ENCODE measurements around the gene PDGFRA. TPM values are rescaled to one million over a fixed set of nuclear protein-coding genes. Genes with fewer than 3 reads are reported as not detected.

The PDGFRA gene
- total RNA-seq, 2 donors from 2014 or later, result 7.8 to 10.7 TPM

DNA sequence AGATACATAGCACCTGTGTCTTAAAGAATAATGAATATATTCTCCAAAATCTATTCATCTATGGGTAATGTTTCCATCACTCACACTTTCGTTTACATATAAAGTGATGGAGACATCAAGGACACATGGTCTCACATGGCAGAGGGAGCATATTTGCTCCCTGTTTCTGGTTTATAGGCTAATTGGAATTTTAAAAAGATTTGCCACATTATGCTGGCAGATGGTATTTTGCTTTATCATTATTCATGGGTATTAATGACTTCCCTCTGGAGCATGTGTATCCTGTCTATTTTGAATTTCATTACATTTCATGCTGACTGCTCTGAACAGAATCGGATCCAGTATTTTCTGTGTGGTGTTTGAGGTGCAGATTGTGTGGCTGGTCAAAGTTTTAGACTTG, 79.0 kb downstream of the PDGFRA start:
- H3K36me3 Mint-ChIP-seq (ENCODE audit: low read depth), result peaks cover 4% of the 10 kb centered on the region
- Histone ChIP-seq H3K4me3 (ENCODE audit: low read length) (no peak overlapping the region), H3K9me3 (ENCODE audit: control insufficient read depth, low read length) (peaks cover under 1% of the 10 kb centered on the region), H3K27me3 (ENCODE audit: control insufficient read depth, insufficient read depth, low read length, poor library complexity, severe bottlenecking) (no peaks in the 10 kb centered on the region), H3K27ac (ENCODE audit: low read depth, low read length) (no peak overlapping the region), H3K4me1 (ENCODE audit: control insufficient read depth, insufficient read depth, low read length) (no peaks in the 10 kb centered on the region), H3K36me3 (ENCODE audit: control insufficient read depth, insufficient read depth, low read length) (no peaks in the 10 kb centered on the region), H3K9ac (ENCODE audit: extremely low read depth, low read length, poor library complexity, severe bottlenecking) (no peak overlapping the region)
- no peaks in the 10 kb centered on the region for H3K27me3 Mint-ChIP-seq (ENCODE audit: insufficient read depth)
- DNase-seq, result no peak
- H3K4me3 Mint-ChIP-seq, result no peak overlapping the region
- 92% methylated on average over 2 of the region's 2 CpGs; no CpG with 5 or more reads in 1 of the 2 experiments for WGBS, 2 experiments (ENCODE audit: insufficient coverage in 1 of 2, insufficient read length in 1 of 2)
- peaks cover 28% of the 10 kb centered on the region for H3K9me3 Mint-ChIP-seq
- no peaks in the 10 kb centered on the region for H3K4me1 Mint-ChIP-seq
- no peak overlapping the region for H3K27ac Mint-ChIP-seq
- TF ChIP-seq, protein P1, sequence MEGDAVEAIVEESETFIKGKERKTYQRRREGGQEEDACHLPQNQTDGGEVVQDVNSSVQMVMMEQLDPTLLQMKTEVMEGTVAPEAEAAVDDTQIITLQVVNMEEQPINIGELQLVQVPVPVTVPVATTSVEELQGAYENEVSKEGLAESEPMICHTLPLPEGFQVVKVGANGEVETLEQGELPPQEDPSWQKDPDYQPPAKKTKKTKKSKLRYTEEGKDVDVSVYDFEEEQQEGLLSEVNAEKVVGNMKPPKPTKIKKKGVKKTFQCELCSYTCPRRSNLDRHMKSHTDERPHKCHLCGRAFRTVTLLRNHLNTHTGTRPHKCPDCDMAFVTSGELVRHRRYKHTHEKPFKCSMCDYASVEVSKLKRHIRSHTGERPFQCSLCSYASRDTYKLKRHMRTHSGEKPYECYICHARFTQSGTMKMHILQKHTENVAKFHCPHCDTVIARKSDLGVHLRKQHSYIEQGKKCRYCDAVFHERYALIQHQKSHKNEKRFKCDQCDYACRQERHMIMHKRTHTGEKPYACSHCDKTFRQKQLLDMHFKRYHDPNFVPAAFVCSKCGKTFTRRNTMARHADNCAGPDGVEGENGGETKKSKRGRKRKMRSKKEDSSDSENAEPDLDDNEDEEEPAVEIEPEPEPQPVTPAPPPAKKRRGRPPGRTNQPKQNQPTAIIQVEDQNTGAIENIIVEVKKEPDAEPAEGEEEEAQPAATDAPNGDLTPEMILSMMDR (conservative IDR thresholded peaks at IDR 0.05), result no peak

DNA sequence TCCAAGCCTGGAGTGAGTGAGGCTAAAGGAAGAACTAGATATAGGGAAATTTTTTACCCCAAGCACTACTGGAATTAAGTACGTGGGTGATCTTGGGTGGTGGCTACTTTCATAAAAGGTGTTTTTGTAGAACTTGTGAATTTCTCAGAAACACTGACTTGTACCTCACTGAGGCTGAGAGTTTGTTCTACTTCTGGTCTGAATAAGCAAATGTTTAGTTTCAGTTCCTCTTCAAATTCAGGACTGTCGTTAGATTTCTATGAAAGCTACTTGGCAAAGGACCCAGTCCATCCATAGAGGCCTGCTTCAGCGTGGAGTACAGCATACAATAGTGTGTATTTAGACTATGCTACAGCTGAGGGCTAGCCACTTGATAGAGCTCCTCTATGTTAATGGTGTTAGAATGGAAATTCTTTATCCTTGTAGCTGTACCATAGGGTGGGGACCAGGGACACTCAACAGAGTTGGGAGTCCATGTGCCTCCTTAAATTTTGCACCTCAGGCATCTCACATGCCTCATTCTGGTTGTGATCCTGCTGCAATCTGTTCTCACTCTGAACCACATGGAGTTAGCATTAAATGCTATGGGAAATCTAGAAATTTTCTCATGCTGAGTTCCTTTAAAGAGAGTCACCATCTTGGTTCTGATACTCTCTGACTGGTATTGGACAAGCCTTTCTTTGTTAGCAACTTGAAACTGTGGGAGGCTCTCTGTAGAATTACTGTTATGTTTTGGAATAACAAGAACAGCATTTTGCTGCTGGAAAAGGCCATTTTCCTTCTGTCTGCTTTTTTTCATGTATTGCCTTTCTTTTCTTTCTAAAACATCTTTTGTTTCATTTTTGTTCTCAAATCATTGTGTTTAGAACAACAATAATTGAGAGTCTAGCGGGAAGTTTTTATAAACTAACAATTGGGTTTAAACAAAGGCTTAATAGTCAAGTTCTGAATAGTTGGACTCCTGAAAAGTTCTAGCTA, 86.8 kb downstream of the PDGFRA start:
- Mint-ChIP-seq H3K4me3 (no peak overlapping the region), H3K27ac (no peak overlapping the region), H3K9me3 (no peaks in the 10 kb centered on the region), H3K27me3 (ENCODE audit: insufficient read depth) (no peaks in the 10 kb centered on the region), H3K4me1 (no peaks in the 10 kb centered on the region), H3K36me3 (ENCODE audit: low read depth) (no peaks in the 10 kb centered on the region)
- H3K4me1 ChIP-seq (ENCODE audit: control insufficient read depth, insufficient read depth, low read length), result no peaks in the 10 kb centered on the region
- no peaks in the 10 kb centered on the region for H3K36me3 ChIP-seq (ENCODE audit: control insufficient read depth, insufficient read depth, low read length)
- H3K27me3 ChIP-seq (ENCODE audit: control insufficient read depth, insufficient read depth, low read length, poor library complexity, severe bottlenecking), result no peaks in the 10 kb centered on the region
- no peak overlapping the region for H3K9ac ChIP-seq (ENCODE audit: extremely low read depth, low read length, poor library complexity, severe bottlenecking)
- no peak overlapping the region for H3K27ac ChIP-seq (ENCODE audit: low read depth, low read length)
- DNase-seq, result no peak
- TF ChIP-seq, protein P1 (conservative IDR thresholded peaks at IDR 0.05), result no peak
- 93 to 100% methylated on average over 3 to 4 of the region's 4 CpGs for WGBS, 2 experiments (ENCODE audit: insufficient coverage in 1 of 2, insufficient read length in 1 of 2)
- H3K9me3 ChIP-seq (ENCODE audit: control insufficient read depth, low read length), result no peaks in the 10 kb centered on the region
- H3K4me3 ChIP-seq (ENCODE audit: low read length), result no peak overlapping the region

- H3K4me1 ChIP-seq (ENCODE audit: control insufficient read depth, insufficient read depth, low read length), result no peaks in the 10 kb centered on the region
These were observed 88.6 kb downstream of the PDGFRA start for GRCh38 chr4:54317690-54318089.

More at GRCh38 chr4:54317690-54318089, 88.6 kb downstream of the PDGFRA start:
- WGBS, 2 experiments (ENCODE audit: insufficient coverage in 1 of 2, insufficient read length in 1 of 2), result 98% methylated on average over 2 of the region's 2 CpGs; no CpG with 5 or more reads in 1 of the 2 experiments
- no peak for DNase-seq
- no peaks in the 10 kb centered on the region for H3K27me3 Mint-ChIP-seq (ENCODE audit: insufficient read depth)
- no peak overlapping the region for H3K27ac Mint-ChIP-seq
- Histone ChIP-seq H3K27me3 (ENCODE audit: control insufficient read depth, insufficient read depth, low read length, poor library complexity, severe bottlenecking) (no peaks in the 10 kb centered on the region), H3K9ac (ENCODE audit: extremely low read depth, low read length, poor library complexity, severe bottlenecking) (no peak overlapping the region), H3K27ac (ENCODE audit: low read depth, low read length) (no peak overlapping the region), H3K9me3 (ENCODE audit: control insufficient read depth, low read length) (no peaks in the 10 kb centered on the region), H3K4me3 (ENCODE audit: low read length) (no peak overlapping the region), H3K36me3 (ENCODE audit: control insufficient read depth, insufficient read depth, low read length) (no peaks in the 10 kb centered on the region)
- TF ChIP-seq, protein P1 (conservative IDR thresholded peaks at IDR 0.05), result no peak
- no peaks in the 10 kb centered on the region for H3K36me3 Mint-ChIP-seq (ENCODE audit: low read depth)
- H3K4me3 Mint-ChIP-seq, result no peak overlapping the region
- H3K9me3 Mint-ChIP-seq, result no peaks in the 10 kb centered on the region
- no peaks in the 10 kb centered on the region for H3K4me1 Mint-ChIP-seq

All from endodermal cell (in vitro differentiated cells).